Stimulated activated naive CD8-positive, alpha-beta T cell treated with anti-CD3 and anti-CD28 coated beads, Interleukin-15, Interleukin-2, amounts not matched to agents 100 ng/mL and 50 ng/mL, for 24 hours (primary cell): Measurements from ENCODE around the gene NKX2-8.
"Not testable (repeated sequence)": the region's sequence is repeated elsewhere in the genome, so short reads cannot be mapped to it uniquely, and the experiment has no call there.

Experiments used
- H3K27ac Mint-ChIP-seq: one replicate; pipeline ENCODE4 v1.8.0; 2021; ENCODE audit warnings: mild to moderate bottlenecking, mixed read lengths
- H3K27me3 Mint-ChIP-seq: one replicate; pipeline ENCODE4 v1.8.0; 2021; ENCODE audit warnings: mixed read lengths
- H3K36me3 Mint-ChIP-seq: one replicate; pipeline ENCODE4 v1.8.0; 2021; ENCODE audit warnings: low read depth, mixed read lengths
- H3K4me1 Mint-ChIP-seq: one replicate; pipeline ENCODE4 v1.8.0; 2021; ENCODE audit warnings: low read depth, mixed read lengths
- H3K4me3 Mint-ChIP-seq: one replicate; pipeline ENCODE4 v1.8.0; 2021; ENCODE audit warnings: mild to moderate bottlenecking, mixed read lengths
- H3K9me3 Mint-ChIP-seq: one replicate; pipeline ENCODE4 v1.8.0; 2021; ENCODE audit warnings: mixed read lengths

NKX2-8 gene

DNA sequence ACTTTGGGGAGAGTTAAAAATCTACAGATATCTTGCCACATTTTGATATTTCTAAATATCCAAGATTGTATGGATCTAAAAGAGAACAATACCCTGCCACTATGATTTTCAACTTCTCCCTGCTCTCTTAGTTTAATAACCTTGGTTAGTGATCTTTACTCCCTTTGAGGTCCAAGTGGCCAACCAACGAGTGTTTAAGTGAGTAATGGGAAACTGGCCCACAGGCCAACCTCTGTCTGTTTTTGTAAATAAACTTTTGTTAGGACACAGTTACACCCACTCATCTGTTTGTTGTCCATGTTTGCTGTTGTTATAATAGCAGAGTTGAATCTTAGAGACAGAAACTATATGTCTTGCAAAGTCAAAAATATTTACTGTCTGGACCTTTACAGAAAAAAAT is 31.5 kb downstream of the NKX2-8 start:
- no peaks in the 10 kb centered on the region for H3K4me1 Mint-ChIP-seq
- peaks cover 22% of the 10 kb centered on the region for H3K27me3 Mint-ChIP-seq
- no peaks in the 10 kb centered on the region for H3K9me3 Mint-ChIP-seq
- no peak overlapping the region for H3K27ac Mint-ChIP-seq
- H3K4me3 Mint-ChIP-seq, result no peak overlapping the region
- H3K36me3 Mint-ChIP-seq, result no peaks in the 10 kb centered on the region

- not testable (repeated sequence) for H3K27ac Mint-ChIP-seq, H3K4me3 Mint-ChIP-seq, H3K4me1 Mint-ChIP-seq, H3K9me3 Mint-ChIP-seq, H3K36me3 Mint-ChIP-seq
- peaks cover 23% of the 10 kb centered on the region for H3K27me3 Mint-ChIP-seq
Observed at GRCh38 chr14:36544280-36544679, 38.1 kb downstream of the NKX2-8 start.

- H3K27ac Mint-ChIP-seq, result no peak overlapping the region
- H3K4me1 Mint-ChIP-seq, result no peaks in the 10 kb centered on the region
- peaks cover 42% of the 10 kb centered on the region for H3K27me3 Mint-ChIP-seq
- peaks cover 12% of the 10 kb centered on the region for H3K9me3 Mint-ChIP-seq
- H3K4me3 Mint-ChIP-seq, result no peak overlapping the region
- H3K36me3 Mint-ChIP-seq, result no peaks in the 10 kb centered on the region
Observed at GRCh38 chr14:36538051-36538450, 44.4 kb downstream of the NKX2-8 start.
